Measurements from ENCODE around the gene BST1. TPM values are rescaled to one million over a fixed set of nuclear protein-coding genes. Genes with fewer than 3 reads are reported as not detected.
A peak's percentile ranks its signal among the peaks of the same experiment; 100 is the strongest.

BST1 gene
- total and polyA plus RNA-seq, 2 experiments from 2014 or later: 24.3 to 32.6 TPM

DNA sequence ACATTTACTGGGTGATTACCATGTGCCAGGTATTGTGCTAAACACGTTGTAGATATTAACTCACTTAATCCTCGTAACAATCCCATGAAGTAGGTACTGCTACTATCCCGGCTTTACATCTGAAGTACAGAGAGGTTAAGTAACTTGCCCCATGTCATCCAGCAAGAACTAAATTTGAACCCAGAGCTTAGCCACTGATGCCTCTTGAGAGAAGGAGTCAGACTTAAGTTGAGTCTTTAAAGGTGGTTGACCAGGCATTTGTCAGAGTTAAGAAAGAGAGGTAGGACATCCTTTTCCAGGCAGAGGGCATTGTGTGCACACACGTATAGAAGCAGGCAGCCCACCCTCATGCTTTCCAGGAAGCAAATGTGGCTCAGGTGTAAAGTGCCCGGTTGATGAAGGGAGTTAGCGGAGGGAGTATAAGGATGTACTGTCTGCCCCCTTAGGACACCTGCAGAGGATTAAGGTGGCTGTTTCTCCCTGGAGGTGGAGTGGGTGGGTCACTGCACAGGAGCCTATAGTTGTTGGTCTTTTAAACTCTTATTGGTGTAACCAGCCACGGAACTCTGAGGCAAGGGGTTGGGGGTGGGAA, 74.9 kb downstream of the BST1 start:
- H3K9ac ChIP-seq: no peak overlapping the region

DNA sequence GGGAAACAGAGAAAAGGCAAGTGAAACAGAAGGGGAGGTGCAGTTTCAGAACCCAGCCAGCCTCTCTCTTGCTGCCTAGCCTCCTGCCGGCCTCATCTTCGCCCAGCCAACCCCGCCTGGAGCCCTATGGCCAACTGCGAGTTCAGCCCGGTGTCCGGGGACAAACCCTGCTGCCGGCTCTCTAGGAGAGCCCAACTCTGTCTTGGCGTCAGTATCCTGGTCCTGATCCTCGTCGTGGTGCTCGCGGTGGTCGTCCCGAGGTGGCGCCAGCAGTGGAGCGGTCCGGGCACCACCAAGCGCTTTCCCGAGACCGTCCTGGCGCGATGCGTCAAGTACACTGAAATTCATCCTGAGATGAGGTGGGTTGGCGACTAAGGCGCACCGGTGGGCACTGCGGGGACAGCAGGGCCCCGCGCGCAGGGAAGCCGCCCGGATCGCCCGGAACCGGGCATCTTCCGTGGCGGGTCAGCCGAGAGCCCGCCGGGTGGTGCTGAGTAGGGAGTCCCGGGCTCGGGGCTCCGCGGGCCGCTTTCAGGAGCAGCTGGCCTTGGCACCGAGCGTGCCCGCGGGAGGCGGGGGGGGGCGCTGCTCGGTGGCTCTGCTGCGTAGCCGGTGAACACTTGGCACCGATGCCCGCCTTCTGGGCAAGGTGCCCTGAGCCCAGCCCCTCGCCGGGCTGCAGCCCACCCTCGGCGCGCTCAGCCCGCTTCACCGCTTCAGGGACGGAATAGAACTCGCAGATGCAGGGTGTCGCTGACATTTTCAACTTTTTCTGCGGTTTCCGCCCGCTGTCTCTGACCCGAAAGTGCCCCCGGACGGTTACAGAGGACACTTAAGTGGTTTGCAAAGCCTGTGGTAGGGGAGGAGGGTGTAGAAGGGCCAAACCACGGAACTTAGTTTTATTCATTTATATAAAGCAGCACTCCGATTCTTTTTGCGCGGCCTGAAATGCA, 75.7 kb downstream of the BST1 start, which contains the start of gene CD38:
TSS of gene CD38 (plus strand) at position 40 of the 953 bp plus-strand sequence. CDS start at position 127, 87 bp downstream.
- Histone ChIP-seq H3K9me3 (ENCODE audit: low read depth) (no peaks in the 10 kb centered on the region), H4K20me1 (ENCODE audit: insufficient read depth) (no peaks in the 10 kb centered on the region), H3K36me3 (ENCODE audit: low read depth) (no peaks in the 10 kb centered on the region), H2AFZ (peak within 1 kb of the TSS; percentile 74), H3K79me2 (ENCODE audit: insufficient read depth) (no peaks in the 10 kb centered on the region), H3K9me2 (ENCODE audit: insufficient read depth) (no peaks in the 10 kb centered on the region), H3K4me2 (ENCODE audit: unreplicated experiment) (peak within 1 kb of the TSS; percentile 85), H3K9ac (no peak within 1 kb of the TSS), H3F3A (ENCODE audit: insufficient read depth) (no peaks in the 10 kb centered on the region), H3K27me3 (replicated peaks; ENCODE audit: insufficient read depth) (peaks cover 39% of the 10 kb centered on the region), H3K4me1 (ENCODE audit: insufficient read depth) (0 out of 2 replicates have a peak, but pooled peaks cover 4% of the 10 kb centered on the region), H3K27ac (no peak within 1 kb of the TSS), H3K4me3 (peak within 1 kb of the TSS; percentile 58)
- TF ChIP-seq EZH2phosphoT487 (IDR thresholded peaks at IDR 0.05; ENCODE audit: insufficient read depth, low read depth) (no peak), EZH2 (IDR thresholded peaks at IDR 0.05; ENCODE audit: insufficient read depth, poor library complexity, severe bottlenecking) (no peak)
- 4% methylated on average over 62 to 67 of the region's 76 CpGs for WGBS, 2 experiments (ENCODE audit: low coverage in 1 of 2, low lambda C conversion rate in 2 of 2, missing lambda C conversion rate in 2 of 2)
- in situ Hi-C loops (cut with MboI): no loop called here
- DNase-seq: peak; percentile 41

More for the DNA sequence above, 74.9 kb downstream of the BST1 start:
- H3K9me2 ChIP-seq (ENCODE audit: insufficient read depth): no peaks in the 10 kb centered on the region
- no peak for TF ChIP-seq EZH2phosphoT487 (IDR thresholded peaks at IDR 0.05; ENCODE audit: insufficient read depth, low read depth)
- no peak for TF ChIP-seq EZH2 (IDR thresholded peaks at IDR 0.05; ENCODE audit: insufficient read depth, poor library complexity, severe bottlenecking)
- 83 to 84% methylated on average over 7 of the region's 7 CpGs for WGBS, 2 experiments (ENCODE audit: low coverage in 1 of 2, low lambda C conversion rate in 2 of 2, missing lambda C conversion rate in 2 of 2)
- H3K79me2 ChIP-seq (ENCODE audit: insufficient read depth): no peaks in the 10 kb centered on the region
- no peak overlapping the region; the same call in 1 of the 2 replicates for H2AFZ ChIP-seq
- H3F3A ChIP-seq (ENCODE audit: insufficient read depth): no peaks in the 10 kb centered on the region
- H3K4me2 ChIP-seq (ENCODE audit: unreplicated experiment): peak overlapping the region; percentile 85
- H3K36me3 ChIP-seq (ENCODE audit: low read depth): no peaks in the 10 kb centered on the region
- no peak overlapping the region for H3K27ac ChIP-seq
- H3K4me3 ChIP-seq: no peak overlapping the region; the same call in 1 of the 2 replicates
- H3K4me1 ChIP-seq (ENCODE audit: insufficient read depth): 0 out of 2 replicates have a peak, but pooled peaks cover 4% of the 10 kb centered on the region
- no peak for DNase-seq
- H3K9me3 ChIP-seq (ENCODE audit: low read depth): no peaks in the 10 kb centered on the region
- H3K27me3 ChIP-seq (replicated peaks; ENCODE audit: insufficient read depth): peaks cover 46% of the 10 kb centered on the region
- no peaks in the 10 kb centered on the region for H4K20me1 ChIP-seq (ENCODE audit: insufficient read depth)
- in situ Hi-C loops (cut with MboI): no loop called here

DNA sequence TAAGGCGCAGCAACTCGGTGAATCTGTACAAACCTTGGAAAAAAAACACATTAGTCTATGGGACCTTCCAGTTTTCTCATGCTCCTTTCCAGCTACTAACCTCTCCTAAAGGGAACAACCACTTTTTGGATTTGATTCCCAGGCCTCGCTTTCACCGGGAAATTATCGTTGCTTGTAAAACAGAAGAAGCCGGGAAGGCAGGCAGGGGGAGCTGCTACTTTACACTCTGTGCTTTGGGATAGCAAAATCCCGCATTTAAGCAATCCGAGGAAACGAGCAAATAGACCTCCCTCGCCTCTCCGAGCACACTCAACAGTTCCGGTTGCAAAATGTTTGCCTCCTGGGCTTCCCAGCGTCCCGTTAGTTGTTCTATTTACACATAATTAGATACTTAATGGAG, 76.4 kb downstream of the BST1 start:
- TF ChIP-seq EZH2phosphoT487 (IDR thresholded peaks at IDR 0.05; ENCODE audit: insufficient read depth, low read depth): no peak
- H3K27ac ChIP-seq: no peak overlapping the region
- H3K9ac ChIP-seq: no peak overlapping the region

GRCh38 chr4:15779809-15780208, 76.9 kb downstream of the BST1 start:
- Histone ChIP-seq H3K4me1 (ENCODE audit: insufficient read depth) (0 out of 2 replicates have a peak, but pooled peaks cover 4% of the 10 kb centered on the region), H3K9me2 (ENCODE audit: insufficient read depth) (no peaks in the 10 kb centered on the region), H4K20me1 (ENCODE audit: insufficient read depth) (no peaks in the 10 kb centered on the region), H3K79me2 (ENCODE audit: insufficient read depth) (no peaks in the 10 kb centered on the region), H3K9me3 (ENCODE audit: low read depth) (no peaks in the 10 kb centered on the region), H3K9ac (no peak overlapping the region), H3F3A (ENCODE audit: insufficient read depth) (no peaks in the 10 kb centered on the region), H3K4me3 (peak overlapping the region; percentile 58), H3K27me3 (replicated peaks; ENCODE audit: insufficient read depth) (peaks cover 29% of the 10 kb centered on the region), H2AFZ (peak overlapping the region; percentile 74), H3K36me3 (ENCODE audit: low read depth) (no peaks in the 10 kb centered on the region), H3K27ac (no peak overlapping the region), H3K4me2 (ENCODE audit: unreplicated experiment) (peak overlapping the region; percentile 85)
- WGBS, 2 experiments (ENCODE audit: low coverage in 1 of 2, low lambda C conversion rate in 2 of 2, missing lambda C conversion rate in 2 of 2): 63 to 74% methylated on average over 1 of the region's 1 CpG
- TF ChIP-seq EZH2 (IDR thresholded peaks at IDR 0.05; ENCODE audit: insufficient read depth, poor library complexity, severe bottlenecking) (no peak), EZH2phosphoT487 (IDR thresholded peaks at IDR 0.05; ENCODE audit: insufficient read depth, low read depth) (no peak)
- peak; percentile 21 for DNase-seq
- in situ Hi-C loops (cut with MboI): no loop called here

More for the DNA sequence above, 76.4 kb downstream of the BST1 start:
- Histone ChIP-seq H3K79me2 (ENCODE audit: insufficient read depth) (no peaks in the 10 kb centered on the region), H3K4me2 (ENCODE audit: unreplicated experiment) (peak overlapping the region; percentile 85), H3K9me3 (ENCODE audit: low read depth) (no peaks in the 10 kb centered on the region), H3K27me3 (replicated peaks; ENCODE audit: insufficient read depth) (peaks cover 32% of the 10 kb centered on the region), H3K4me3 (peak overlapping the region; percentile 58), H3F3A (ENCODE audit: insufficient read depth) (no peaks in the 10 kb centered on the region), H2AFZ (peak overlapping the region; percentile 74), H3K9me2 (ENCODE audit: insufficient read depth) (no peaks in the 10 kb centered on the region), H3K36me3 (ENCODE audit: low read depth) (no peaks in the 10 kb centered on the region), H3K4me1 (ENCODE audit: insufficient read depth) (0 out of 2 replicates have a peak, but pooled peaks cover 4% of the 10 kb centered on the region), H4K20me1 (ENCODE audit: insufficient read depth) (no peaks in the 10 kb centered on the region)
- in situ Hi-C loops (cut with MboI): no loop called here
- WGBS, 2 experiments (ENCODE audit: low coverage in 1 of 2, low lambda C conversion rate in 2 of 2, missing lambda C conversion rate in 2 of 2): 2 to 4% methylated on average over 14 of the region's 14 CpGs
- DNase-seq: peak; percentile 74
